Fibroblast of skin of abdomen (primary cell): ENCODE data around the gene GSTA5.
"Not testable (repeated sequence)": the region's sequence is repeated elsewhere in the genome, so short reads cannot be mapped to it uniquely, and the experiment has no call there.

ENCODE experiments used
- DNase-seq: peaks from one replicate; pipeline ENCODE4 v3.0.0-alpha.2; 2013

Gene GSTA5

GRCh38 chr6:52787917-52788316, 52.7 kb downstream of the GSTA5 start:
- DNase-seq, result no peak

GRCh38 chr6:52786249-52786956, 54.2 kb downstream of the GSTA5 start:
- no peak for DNase-seq

- DNase-seq, result not testable (repeated sequence)
These were observed 57.8 kb downstream of the GSTA5 start for GRCh38 chr6:52782696-52783274.

GRCh38 chr6:52782209-52782608, 58.4 kb downstream of the GSTA5 start:
- not testable (repeated sequence) for DNase-seq
